WERI-Rb-1 (cell line): ENCODE results near the gene IGSF3.
"Not testable (repeated sequence)": the region's sequence is repeated elsewhere in the genome, so short reads cannot be mapped to it uniquely, and the experiment has no call there.

Experiments used
- DNase-seq: peaks from one replicate; pipeline ENCODE4 v3.0.0-alpha.2; 2020
- H3K27ac ChIP-seq: fragments of 250-450 bp; sonication (Bioruptor Pico); 2 replicates; pipeline ENCODE4 v1.5.1; 2020; ENCODE audit warnings: mild to moderate bottlenecking, moderate library complexity
- H3K27me3 ChIP-seq: fragments of 250-450 bp; sonication (Bioruptor Pico); 2 replicates; pipeline ENCODE4 v1.5.1; 2021; ENCODE audit warnings: mild to moderate bottlenecking, low read depth, moderate library complexity; ENCODE audit not compliant: insufficient read depth, severe bottlenecking
- H3K36me3 ChIP-seq: fragments of 250-450 bp; sonication (Bioruptor Pico); 2 replicates; pipeline ENCODE4 v1.5.1; 2020; ENCODE audit warnings: mild to moderate bottlenecking, moderate library complexity
- H3K4me3 ChIP-seq: 2 replicates; pipeline ENCODE4 v1.5.1; 2011; ENCODE audit warnings: low read depth, mild to moderate bottlenecking, control low read depth, low read length
- H3K9me3 ChIP-seq: fragments of 250-450 bp; sonication (Bioruptor Pico); 2 replicates; pipeline ENCODE4 v1.5.1; 2021; ENCODE audit warnings: mild to moderate bottlenecking, moderate library complexity; ENCODE audit not compliant: severe bottlenecking
- CTCF ChIP-seq: IDR thresholded peaks from 2 replicates; pipeline ENCODE4 v1.5.1; 2011; ENCODE audit warnings: low read depth, mild to moderate bottlenecking, control low read depth, inconsistent platforms, low read length

Gene IGSF3

GRCh38 chr1:116664366-116664977 is 3.1 kb downstream of the IGSF3 start:
- no peak for DNase-seq
- no peak for TF ChIP-seq CTCF
- H3K27me3 ChIP-seq = no peaks in the 10 kb centered on the region
- no peak overlapping the region for H3K4me3 ChIP-seq
- no peaks in the 10 kb centered on the region for H3K9me3 ChIP-seq
- no peak overlapping the region for H3K27ac ChIP-seq
- no peaks in the 10 kb centered on the region for H3K36me3 ChIP-seq

DNA sequence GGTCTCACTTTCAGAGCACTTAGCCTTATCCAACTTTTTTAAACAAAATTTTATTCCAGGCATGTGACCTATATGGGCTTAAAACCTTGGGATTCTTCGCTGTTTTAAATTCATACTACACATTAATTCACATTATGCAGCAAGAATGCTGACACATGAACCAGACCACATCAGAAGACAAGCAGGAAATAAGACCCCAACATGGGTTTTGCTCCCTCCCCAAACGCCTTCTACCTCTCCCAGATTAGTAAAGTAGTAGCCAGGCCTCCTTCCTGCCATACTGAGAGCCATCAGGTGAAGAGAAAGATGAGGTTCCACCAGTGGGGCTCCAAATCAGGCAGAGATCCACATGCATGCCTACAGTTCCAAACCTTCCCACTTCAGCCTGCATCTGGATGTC is 3.7 kb downstream of the IGSF3 start:
- Histone ChIP-seq H3K9me3 (no peaks in the 10 kb centered on the region), H3K4me3 (no peak overlapping the region), H3K27ac (no peak overlapping the region), H3K36me3 (no peaks in the 10 kb centered on the region), H3K27me3 (no peaks in the 10 kb centered on the region)
- no peak for TF ChIP-seq CTCF
- no peak for DNase-seq

GRCh38 chr1:116661633-116662032 is 5.9 kb downstream of the IGSF3 start:
- TF ChIP-seq CTCF = no peak

GRCh38 chr1:116658645-116659044 is 8.9 kb downstream of the IGSF3 start:
- not testable (repeated sequence) for DNase-seq, H3K36me3 ChIP-seq, H3K27me3 ChIP-seq, H3K4me3 ChIP-seq, H3K27ac ChIP-seq, H3K9me3 ChIP-seq

More at GRCh38 chr1:116661633-116662032, 5.9 kb downstream of the IGSF3 start:
- Histone ChIP-seq H3K9me3 (no peaks in the 10 kb centered on the region), H3K27ac (no peak overlapping the region), H3K4me3 (no peak overlapping the region), H3K36me3 (no peaks in the 10 kb centered on the region), H3K27me3 (no peaks in the 10 kb centered on the region)
- DNase-seq = no peak

- H3K9me3 ChIP-seq, DNase-seq, H3K4me3 ChIP-seq, H3K36me3 ChIP-seq, H3K27me3 ChIP-seq, H3K27ac ChIP-seq: not testable (repeated sequence)
These were observed 9.7 kb downstream of the IGSF3 start for GRCh38 chr1:116657836-116658235.

DNA sequence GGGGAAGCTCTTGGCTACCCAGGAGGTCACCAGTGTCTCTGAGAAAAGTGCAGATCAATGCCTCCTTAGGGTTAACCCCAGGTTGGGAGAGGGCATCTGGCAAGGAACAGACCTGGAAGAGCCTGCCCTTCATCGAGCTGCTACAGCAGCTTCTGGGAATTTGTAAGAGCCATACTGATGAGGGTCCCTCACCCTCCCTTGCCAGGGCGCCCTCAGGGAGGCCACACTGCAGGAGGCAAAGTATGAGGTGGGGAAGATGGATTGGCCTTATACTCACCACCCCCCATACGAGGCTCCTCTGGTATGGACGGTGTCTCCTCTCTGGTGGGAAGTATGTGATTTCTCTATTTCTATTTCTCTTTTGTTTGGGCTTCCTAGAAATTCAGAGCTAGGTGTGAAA is 13.2 kb downstream of the IGSF3 start:
- no peak for DNase-seq
- Histone ChIP-seq H3K36me3 (no peaks in the 10 kb centered on the region), H3K27ac (no peak overlapping the region), H3K27me3 (no peaks in the 10 kb centered on the region), H3K4me3 (no peak overlapping the region), H3K9me3 (no peaks in the 10 kb centered on the region)
- TF ChIP-seq CTCF = no peak

DNA sequence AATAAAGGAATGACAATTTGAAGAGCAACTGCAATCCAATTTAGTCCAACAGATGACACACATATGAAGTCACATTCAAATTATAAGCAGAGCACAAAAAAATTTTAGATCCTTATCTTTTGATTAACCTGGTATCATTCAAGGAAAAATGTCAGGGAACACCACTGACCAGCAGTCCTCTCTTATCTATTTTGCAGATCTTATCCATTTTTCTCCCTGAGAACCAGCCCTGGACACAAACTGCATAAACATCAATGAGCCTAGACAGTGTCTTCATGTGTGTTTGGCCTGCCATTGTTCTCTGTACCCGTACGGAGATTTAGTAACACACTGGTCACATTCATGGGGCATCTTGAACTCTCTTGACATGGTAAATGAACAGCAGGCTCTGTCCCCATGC is 14.9 kb downstream of the IGSF3 start:
- not testable (repeated sequence) for H3K27me3 ChIP-seq, H3K36me3 ChIP-seq, H3K9me3 ChIP-seq, H3K4me3 ChIP-seq, H3K27ac ChIP-seq, DNase-seq

DNA sequence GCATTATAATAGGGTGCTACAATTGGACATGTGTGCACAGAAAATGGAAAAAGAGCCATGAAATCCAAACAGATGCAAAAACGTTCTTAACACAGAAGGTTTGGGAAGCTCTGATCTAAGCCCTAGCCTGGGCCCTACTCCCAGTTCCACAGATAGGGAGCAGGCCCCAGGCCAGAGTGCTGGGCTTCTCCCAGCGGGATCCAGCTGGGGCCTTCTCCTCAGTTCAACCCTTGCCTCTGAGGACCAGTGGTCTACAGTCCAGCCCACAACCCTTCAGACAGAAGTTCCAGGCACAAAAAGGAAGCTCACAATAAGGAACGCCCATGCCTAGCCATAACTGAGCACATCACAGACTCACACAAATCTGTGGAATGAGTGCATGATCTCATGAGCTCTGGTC is 16.8 kb downstream of the IGSF3 start:
- H3K27ac ChIP-seq = not testable (repeated sequence)

DNA sequence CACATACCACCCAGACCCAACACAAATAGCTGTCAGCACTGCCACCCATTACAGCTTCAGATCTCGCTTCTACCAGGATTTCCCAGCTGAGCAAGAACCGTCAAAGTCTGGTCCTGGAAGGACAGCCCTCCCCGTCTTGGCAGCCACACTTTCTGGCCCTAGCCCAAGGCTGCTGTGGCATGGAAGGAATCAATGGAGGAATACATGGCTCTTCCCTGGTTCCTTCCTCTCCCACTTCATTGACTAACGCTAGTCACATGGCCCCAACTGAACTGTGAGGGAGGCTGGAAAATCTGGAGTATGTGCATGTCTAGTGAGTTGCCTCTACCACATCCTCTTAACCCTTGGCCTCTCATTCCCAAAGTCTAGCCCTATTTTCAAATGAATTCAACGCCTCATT is 18.5 kb downstream of the IGSF3 start:
- H3K36me3 ChIP-seq, H3K27ac ChIP-seq, H3K9me3 ChIP-seq, H3K4me3 ChIP-seq, DNase-seq, H3K27me3 ChIP-seq: not testable (repeated sequence)

More for the DNA sequence above, 16.8 kb downstream of the IGSF3 start:
- not testable (repeated sequence) for H3K36me3 ChIP-seq, H3K27me3 ChIP-seq, H3K4me3 ChIP-seq, H3K9me3 ChIP-seq, DNase-seq

- H3K36me3 ChIP-seq, H3K27me3 ChIP-seq, H3K9me3 ChIP-seq, DNase-seq, H3K27ac ChIP-seq, H3K4me3 ChIP-seq: not testable (repeated sequence)
These were observed 19.2 kb downstream of the IGSF3 start for GRCh38 chr1:116648325-116648724.

DNA sequence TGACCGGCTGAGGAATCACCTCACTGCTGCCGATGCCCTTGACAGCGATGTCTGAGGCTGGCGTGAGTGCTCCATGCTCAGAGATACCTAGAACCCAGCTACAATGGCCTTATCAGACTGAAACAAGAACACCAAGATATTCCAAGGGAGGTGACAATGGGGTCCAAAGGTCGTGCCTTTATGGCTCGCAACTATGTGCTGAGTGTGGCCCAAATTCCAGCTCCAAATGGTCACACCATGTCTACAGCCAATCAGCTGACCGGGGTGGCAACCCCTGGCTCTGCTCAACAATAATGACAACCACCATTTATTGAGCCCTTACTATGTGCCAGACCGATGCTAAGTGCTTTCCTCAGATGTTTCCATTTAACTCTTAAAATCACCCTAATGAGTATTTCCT is 20.3 kb downstream of the IGSF3 start:
- H3K36me3 ChIP-seq, H3K4me3 ChIP-seq, H3K27me3 ChIP-seq, H3K9me3 ChIP-seq, DNase-seq, H3K27ac ChIP-seq: not testable (repeated sequence)
